GM23248 (cell line): ENCODE data around the gene COL13A1.

Experiments used
- EZH2 ChIP-seq: fragments of 200-600 bp; sonication (generic); IDR thresholded peaks from 2 replicates; pipeline ENCODE4 v1.6.1; 2018; ENCODE audit warnings: antibody characterized with exemption, mild to moderate bottlenecking; ENCODE audit not compliant: insufficient read depth, poor library complexity, severe bottlenecking
- EZH2phosphoT487 ChIP-seq: fragments of 200-600 bp; sonication (generic); IDR thresholded peaks from 2 replicates; pipeline ENCODE4 v1.6.1; 2018; ENCODE audit warnings: antibody characterized with exemption, moderate library complexity, mild to moderate bottlenecking, low read depth; ENCODE audit not compliant: insufficient read depth

GRCh38 chr10:69849825-69850224 is 48.1 kb downstream of the COL13A1 start:
- TF ChIP-seq EZH2 = no peak
- no peak for TF ChIP-seq EZH2phosphoT487
